GM18520 (cell line): Measurements from ENCODE around the gene TMEM201.
"Not testable (repeated sequence)": the region's sequence is repeated elsewhere in the genome, so short reads cannot be mapped to it uniquely, and the experiment has no call there.

ENCODE experiments used
- ATAC-seq: cut with Tn5 transposase; IDR thresholded peaks from one replicate; pipeline ENCODE4 v1.9.1; 2021; ENCODE audit not compliant: unreplicated experiment

Gene TMEM201

GRCh38 chr1:9588551-9589143, at the start of gene TMEM201:
Gene TMEM201, plus strand, starts transcription at chr1:9588911. Its CDS starts 20 bp downstream, at chr1:9588931.
- peak; percentile 75 for ATAC-seq

- peak; percentile 89 for ATAC-seq
These were observed 49.4 kb upstream of the TMEM201 start, which contains the start of gene SLC25A33 for GRCh38 chr1:9539165-9539828. Gene SLC25A33, plus strand, starts transcription at chr1:9539465. Its CDS starts 227 bp downstream, at chr1:9539692.

- ATAC-seq, result peak; percentile 25
These were observed 48.7 kb upstream of the TMEM201 start for GRCh38 chr1:9539829-9540550.

- ATAC-seq, result no peak
These were observed 46.3 kb upstream of the TMEM201 start for GRCh38 chr1:9542430-9542829.

- ATAC-seq, result no peak
These were observed 43.8 kb upstream of the TMEM201 start for GRCh38 chr1:9544926-9545325.

GRCh38 chr1:9549955-9550546, 38.7 kb upstream of the TMEM201 start:
- no peak for ATAC-seq

GRCh38 chr1:9551984-9552383, 36.7 kb upstream of the TMEM201 start:
- ATAC-seq, result no peak

- ATAC-seq, result no peak
These were observed 35.0 kb upstream of the TMEM201 start for GRCh38 chr1:9553736-9554144.

- ATAC-seq, result no peak
These were observed 32.8 kb upstream of the TMEM201 start for GRCh38 chr1:9555942-9556341.

GRCh38 chr1:9557624-9558023, 31.1 kb upstream of the TMEM201 start:
- no peak for ATAC-seq

- no peak for ATAC-seq
These were observed 30.3 kb upstream of the TMEM201 start for GRCh38 chr1:9558271-9558945.

- no peak for ATAC-seq
These were observed 29.7 kb upstream of the TMEM201 start for GRCh38 chr1:9558946-9559545.

GRCh38 chr1:9559673-9560072, 29.0 kb upstream of the TMEM201 start:
- no peak for ATAC-seq

- not testable (repeated sequence) for ATAC-seq
These were observed 28.6 kb upstream of the TMEM201 start for GRCh38 chr1:9560090-9560489.

GRCh38 chr1:9561429-9561828, 27.3 kb upstream of the TMEM201 start:
- ATAC-seq, result no peak

GRCh38 chr1:9569267-9569666, 19.4 kb upstream of the TMEM201 start:
- ATAC-seq, result no peak

GRCh38 chr1:9570886-9571529, 17.7 kb upstream of the TMEM201 start:
- ATAC-seq, result not testable (repeated sequence)

GRCh38 chr1:9573723-9574122, 15.0 kb upstream of the TMEM201 start:
- no peak for ATAC-seq

GRCh38 chr1:9575486-9575885, 13.2 kb upstream of the TMEM201 start:
- ATAC-seq, result no peak

- no peak for ATAC-seq
These were observed 11.8 kb upstream of the TMEM201 start for GRCh38 chr1:9576903-9577302.
